ENCODE data around the gene WWC2. TPM values are rescaled to one million over a fixed set of nuclear protein-coding genes. Genes with fewer than 3 reads are reported as not detected.

WWC2 gene
- total and polyA plus RNA-seq, 4 donors, result 7.1 to 50.3 (median 24.9) TPM

DNA sequence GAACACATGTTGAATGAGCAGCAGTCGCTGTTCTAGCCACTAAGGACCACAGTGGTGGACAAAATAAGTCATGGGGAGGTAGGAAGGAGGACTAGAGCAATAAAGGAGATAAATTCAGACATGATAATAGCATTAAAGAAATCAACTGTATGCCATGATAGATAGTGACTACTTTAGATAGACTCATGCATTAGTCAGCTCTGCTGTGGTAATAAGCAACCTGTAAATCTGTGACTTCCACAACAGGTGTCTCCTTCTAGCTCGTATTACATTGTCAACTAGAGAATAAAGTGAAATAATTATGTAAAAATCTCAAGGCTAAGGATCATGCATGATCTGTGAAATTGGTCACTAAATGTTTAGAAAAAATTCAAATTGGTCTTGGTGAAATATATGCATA lies 77.9 kb downstream of the WWC2 start:
- H3K4me1 ChIP-seq (ENCODE audit: control insufficient read depth in 1 of 2, insufficient read depth in 2 of 2, low read length in 2 of 2), result peaks cover 0 to 4% of the 10 kb centered on the region in 2 donors
- H3K36me3 ChIP-seq (ENCODE audit: control insufficient read depth in 1 of 2, insufficient read depth in 2 of 2, low read length in 1 of 2), result no peaks in the 10 kb centered on the region
- no peak for ATAC-seq (ENCODE audit: low FRiP score)
- no peak for DNase-seq
- no peaks in the 10 kb centered on the region for H3K27me3 ChIP-seq (ENCODE audit: control insufficient read depth in 1 of 2, insufficient read depth in 2 of 2, low read length in 1 of 2)
- WGBS, 2 donors, result 94 to 97% methylated on average over 2 of the region's 2 CpGs
- intact Hi-C loops (cut with DNase I), result no loop called here
- no peak overlapping the region for H3K4me3 ChIP-seq (ENCODE audit: low read length in 2 of 2)
- H3K9me3 ChIP-seq (ENCODE audit: control insufficient read depth, low read length), result no peaks in the 10 kb centered on the region
- H3K27ac ChIP-seq (ENCODE audit: low read depth in 1 of 2, low read length in 2 of 2), result no peak overlapping the region

DNA sequence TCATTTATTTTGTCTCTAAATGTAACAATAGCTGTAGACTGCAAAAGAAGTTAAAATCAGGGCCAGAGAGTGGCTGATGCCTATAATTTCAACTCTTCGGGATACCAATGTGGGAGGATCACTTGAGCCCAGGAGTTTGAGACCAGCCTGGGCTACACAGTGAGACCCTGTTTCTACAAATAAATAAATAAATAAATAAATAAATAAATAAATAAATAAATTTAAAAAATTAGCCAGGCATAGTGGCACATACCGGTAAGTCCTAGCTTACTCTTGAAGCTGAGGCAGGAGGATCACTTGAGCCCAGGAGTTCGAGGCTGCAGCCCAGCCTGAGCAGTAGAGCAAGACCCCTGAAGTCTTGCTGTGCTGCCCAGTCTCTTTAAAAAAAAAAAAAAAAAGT lies 79.1 kb downstream of the WWC2 start:
- ATAC-seq (ENCODE audit: low FRiP score) (no peak), DNase-seq (no peak)
- H3K9me3 ChIP-seq (ENCODE audit: control insufficient read depth, low read length), result no peaks in the 10 kb centered on the region
- intact Hi-C loops (cut with DNase I), result no loop called here
- H3K27ac ChIP-seq (ENCODE audit: low read depth in 1 of 2, low read length in 2 of 2), result no peak overlapping the region
- no peaks in the 10 kb centered on the region for H3K27me3 ChIP-seq (ENCODE audit: control insufficient read depth in 1 of 2, insufficient read depth in 2 of 2, low read length in 1 of 2)
- peaks cover 0 to 2% of the 10 kb centered on the region in 2 donors for H3K4me1 ChIP-seq (ENCODE audit: control insufficient read depth in 1 of 2, insufficient read depth in 2 of 2, low read length in 2 of 2)
- no peaks in the 10 kb centered on the region for H3K36me3 ChIP-seq (ENCODE audit: control insufficient read depth in 1 of 2, insufficient read depth in 2 of 2, low read length in 1 of 2)
- WGBS, 2 donors, result 31 to 33% methylated on average over 3 of the region's 3 CpGs
- no peak overlapping the region for H3K4me3 ChIP-seq (ENCODE audit: low read length in 2 of 2)

DNA sequence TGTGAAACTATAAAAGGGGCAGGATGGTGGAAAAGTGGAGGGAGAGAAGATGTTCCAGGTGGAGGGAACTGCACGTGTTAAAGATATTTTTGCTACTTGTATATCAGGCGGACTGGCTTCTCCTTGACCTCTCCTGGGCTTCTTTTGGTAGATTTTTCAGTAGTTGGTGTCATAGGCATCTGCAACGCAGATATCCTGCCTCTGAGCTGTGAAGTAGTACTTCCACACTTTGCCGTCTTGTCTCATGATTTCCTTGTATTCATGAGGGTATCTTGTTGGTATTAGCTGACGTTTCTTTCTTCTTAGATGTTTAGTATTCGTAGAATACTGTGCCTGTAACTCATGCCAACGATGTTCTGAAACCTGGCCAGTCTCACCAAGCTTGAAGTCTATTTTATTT lies 81.0 kb downstream of the WWC2 start:
- no peak for ATAC-seq (ENCODE audit: low FRiP score)
- Histone ChIP-seq H3K27me3 (ENCODE audit: control insufficient read depth in 1 of 2, insufficient read depth in 2 of 2, low read length in 1 of 2) (no peaks in the 10 kb centered on the region), H3K4me3 (ENCODE audit: low read length in 2 of 2) (no peak overlapping the region), H3K36me3 (ENCODE audit: control insufficient read depth in 1 of 2, insufficient read depth in 2 of 2, low read length in 1 of 2) (no peaks in the 10 kb centered on the region), H3K27ac (ENCODE audit: low read depth in 1 of 2, low read length in 2 of 2) (no peak overlapping the region), H3K4me1 (ENCODE audit: control insufficient read depth in 1 of 2, insufficient read depth in 2 of 2, low read length in 2 of 2) (no peaks in the 10 kb centered on the region), H3K9me3 (ENCODE audit: control insufficient read depth, low read length) (no peaks in the 10 kb centered on the region)
- intact Hi-C loops (cut with DNase I), result no loop called here
- 86 to 88% methylated on average over 7 of the region's 7 CpGs for WGBS, 2 donors
- DNase-seq, result no peak

DNA sequence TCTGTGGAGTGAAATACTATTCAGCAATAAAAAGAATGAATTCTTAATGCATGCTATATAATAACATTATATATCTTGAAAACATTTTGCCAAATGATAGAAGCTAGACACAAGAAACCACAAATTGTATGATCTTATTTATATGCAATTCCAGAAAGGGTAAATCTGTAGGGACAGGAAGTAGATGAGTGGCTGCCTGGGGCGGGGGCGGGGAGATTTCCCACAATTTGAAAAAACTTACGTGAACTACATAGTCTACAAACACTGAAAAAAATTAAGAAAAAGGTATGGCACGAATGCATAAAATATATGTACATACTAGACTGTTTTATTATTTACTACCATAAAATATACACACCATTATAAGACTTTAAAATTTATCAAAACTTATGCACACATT lies 81.6 kb downstream of the WWC2 start:
- no peak overlapping the region for H3K27ac ChIP-seq (ENCODE audit: low read depth in 1 of 2, low read length in 2 of 2)
- no peaks in the 10 kb centered on the region for H3K4me1 ChIP-seq (ENCODE audit: control insufficient read depth in 1 of 2, insufficient read depth in 2 of 2, low read length in 2 of 2)
- no peaks in the 10 kb centered on the region for H3K9me3 ChIP-seq (ENCODE audit: control insufficient read depth, low read length)
- intact Hi-C loops (cut with DNase I), result no loop called here
- no peak overlapping the region for H3K4me3 ChIP-seq (ENCODE audit: low read length in 2 of 2)
- H3K36me3 ChIP-seq (ENCODE audit: control insufficient read depth in 1 of 2, insufficient read depth in 2 of 2, low read length in 1 of 2), result no peaks in the 10 kb centered on the region
- H3K27me3 ChIP-seq (ENCODE audit: control insufficient read depth in 1 of 2, insufficient read depth in 2 of 2, low read length in 1 of 2), result no peaks in the 10 kb centered on the region
- 94 to 95% methylated on average over 4 of the region's 4 CpGs for WGBS, 2 donors
- ATAC-seq (ENCODE audit: low FRiP score) (no peak), DNase-seq (no peak)

DNA sequence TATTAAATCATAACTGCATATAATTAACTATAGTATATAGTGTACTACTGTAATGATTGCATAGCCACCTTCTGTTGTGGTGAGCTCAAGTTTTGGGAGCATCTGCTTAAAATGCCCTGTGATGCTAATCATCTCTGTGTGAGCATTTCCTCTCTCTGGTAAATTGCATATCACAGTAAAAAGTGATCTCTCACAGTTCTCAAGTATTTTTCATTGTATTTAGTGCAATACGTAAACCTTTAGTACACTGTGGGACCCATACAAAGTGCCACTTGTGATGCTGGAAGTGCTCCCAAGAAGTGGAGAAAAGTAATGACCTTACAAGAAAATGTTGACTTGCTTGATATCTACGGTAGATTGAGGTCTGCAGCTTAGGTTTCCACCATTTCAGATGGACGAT lies 82.0 kb downstream of the WWC2 start:
- H3K27me3 ChIP-seq (ENCODE audit: control insufficient read depth in 1 of 2, insufficient read depth in 2 of 2, low read length in 1 of 2), result no peaks in the 10 kb centered on the region
- 84 to 89% methylated on average over 3 of the region's 3 CpGs for WGBS, 2 donors
- intact Hi-C loops (cut with DNase I), result no loop called here
- no peaks in the 10 kb centered on the region for H3K9me3 ChIP-seq (ENCODE audit: control insufficient read depth, low read length)
- DNase-seq, result no peak
- no peak for ATAC-seq (ENCODE audit: low FRiP score)
- H3K4me3 ChIP-seq (ENCODE audit: low read length in 2 of 2), result no peak overlapping the region
- H3K36me3 ChIP-seq (ENCODE audit: control insufficient read depth in 1 of 2, insufficient read depth in 2 of 2, low read length in 1 of 2), result no peaks in the 10 kb centered on the region
- no peak overlapping the region for H3K27ac ChIP-seq (ENCODE audit: low read depth in 1 of 2, low read length in 2 of 2)
- no peaks in the 10 kb centered on the region for H3K4me1 ChIP-seq (ENCODE audit: control insufficient read depth in 1 of 2, insufficient read depth in 2 of 2, low read length in 2 of 2)

DNA sequence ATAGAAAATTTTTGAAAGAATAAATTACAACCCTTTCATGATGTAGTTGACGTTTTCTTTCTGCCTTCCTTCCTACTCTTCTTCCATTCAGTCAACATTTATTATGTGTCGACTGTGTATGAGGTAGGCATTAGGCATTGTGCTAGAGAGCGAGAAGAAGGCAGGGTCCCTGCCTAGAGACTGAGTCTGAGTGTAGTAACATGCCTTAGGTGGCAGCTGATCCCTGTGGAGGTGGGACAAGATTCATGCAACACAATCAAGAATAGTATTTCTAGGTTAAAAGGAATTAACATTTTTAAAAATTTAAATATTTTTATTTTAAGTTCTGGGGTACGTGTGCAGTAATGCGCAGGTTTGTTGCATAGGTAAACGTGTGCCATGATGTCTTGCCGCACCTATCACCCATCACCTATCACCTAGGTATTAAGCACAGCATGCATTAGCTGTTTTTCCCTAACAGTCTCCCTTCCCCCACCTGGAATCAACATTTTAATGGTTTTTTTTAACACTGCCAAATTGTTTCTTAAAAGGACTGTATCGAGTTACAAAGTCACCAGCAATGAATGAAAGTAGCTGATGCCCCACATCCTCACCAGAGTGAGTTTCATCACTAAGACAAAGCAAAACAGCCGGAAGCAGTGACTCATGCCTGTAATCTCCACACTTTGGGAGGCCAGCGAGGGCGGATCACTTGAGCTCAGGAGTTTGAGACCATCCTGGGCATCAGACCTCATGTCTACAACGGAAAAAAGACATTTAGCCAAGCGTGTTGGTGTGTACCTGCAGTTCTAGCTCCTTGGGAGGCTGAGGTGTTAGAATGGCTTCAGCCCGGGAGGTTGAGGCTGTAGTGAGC lies 84.0 kb downstream of the WWC2 start:
- Histone ChIP-seq H3K36me3 (ENCODE audit: control insufficient read depth in 1 of 2, insufficient read depth in 2 of 2, low read length in 1 of 2) (no peaks in the 10 kb centered on the region), H3K4me3 (ENCODE audit: low read length in 2 of 2) (no peak overlapping the region), H3K4me1 (ENCODE audit: control insufficient read depth in 1 of 2, insufficient read depth in 2 of 2, low read length in 2 of 2) (no peaks in the 10 kb centered on the region), H3K9me3 (ENCODE audit: control insufficient read depth, low read length) (no peaks in the 10 kb centered on the region), H3K27ac (ENCODE audit: low read depth in 1 of 2, low read length in 2 of 2) (no peak overlapping the region), H3K27me3 (ENCODE audit: control insufficient read depth in 1 of 2, insufficient read depth in 2 of 2, low read length in 1 of 2) (no peaks in the 10 kb centered on the region)
- DNase-seq, result peak in 1 of 2 donors; percentile 53
- WGBS, 2 donors, result 76% methylated on average over 14 of the region's 14 CpGs
- intact Hi-C loops (cut with DNase I), result no loop called here
- ATAC-seq (ENCODE audit: low FRiP score), result no peak

DNA sequence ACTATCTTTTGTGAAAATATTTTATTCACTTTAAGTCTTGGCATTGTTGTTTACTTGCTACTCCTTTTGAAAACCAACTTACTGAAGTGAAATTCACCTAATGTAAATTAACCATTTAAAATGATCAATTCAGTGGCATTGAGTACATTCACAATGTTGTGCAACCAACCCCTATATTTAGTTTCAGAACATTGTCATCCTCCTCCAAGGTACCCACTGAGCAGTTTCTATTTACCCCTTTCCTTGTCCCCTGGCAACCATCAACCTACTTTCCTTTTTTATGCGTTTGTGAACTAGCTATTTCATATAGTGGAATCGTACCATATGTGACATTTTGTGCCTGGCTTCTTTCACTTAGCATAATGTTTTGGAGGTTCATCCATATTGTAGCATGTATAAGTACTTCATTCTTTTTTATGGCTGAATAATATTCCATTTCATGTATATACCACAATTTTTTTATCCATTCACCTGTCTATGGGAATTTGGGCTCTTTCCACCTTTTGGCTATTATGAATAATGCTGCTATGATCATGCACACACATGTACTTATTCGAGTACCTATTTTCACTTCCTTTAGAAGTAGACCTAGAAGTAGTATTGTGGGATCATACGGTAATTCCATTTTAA lies 85.0 kb downstream of the WWC2 start:
- H3K27ac ChIP-seq (ENCODE audit: low read depth in 1 of 2, low read length in 2 of 2), result no peak overlapping the region
- DNase-seq (no peak), ATAC-seq (ENCODE audit: low FRiP score) (no peak)
- 93 to 97% methylated on average over 4 of the region's 4 CpGs for WGBS, 2 donors
- no peaks in the 10 kb centered on the region for H3K27me3 ChIP-seq (ENCODE audit: control insufficient read depth in 1 of 2, insufficient read depth in 2 of 2, low read length in 1 of 2)
- H3K4me3 ChIP-seq (ENCODE audit: low read length in 2 of 2), result no peak overlapping the region
- no peaks in the 10 kb centered on the region for H3K9me3 ChIP-seq (ENCODE audit: control insufficient read depth, low read length)
- intact Hi-C loops (cut with DNase I), result no loop called here
- H3K36me3 ChIP-seq (ENCODE audit: control insufficient read depth in 1 of 2, insufficient read depth in 2 of 2, low read length in 1 of 2), result no peaks in the 10 kb centered on the region
- H3K4me1 ChIP-seq (ENCODE audit: control insufficient read depth in 1 of 2, insufficient read depth in 2 of 2, low read length in 2 of 2), result no peaks in the 10 kb centered on the region

DNA sequence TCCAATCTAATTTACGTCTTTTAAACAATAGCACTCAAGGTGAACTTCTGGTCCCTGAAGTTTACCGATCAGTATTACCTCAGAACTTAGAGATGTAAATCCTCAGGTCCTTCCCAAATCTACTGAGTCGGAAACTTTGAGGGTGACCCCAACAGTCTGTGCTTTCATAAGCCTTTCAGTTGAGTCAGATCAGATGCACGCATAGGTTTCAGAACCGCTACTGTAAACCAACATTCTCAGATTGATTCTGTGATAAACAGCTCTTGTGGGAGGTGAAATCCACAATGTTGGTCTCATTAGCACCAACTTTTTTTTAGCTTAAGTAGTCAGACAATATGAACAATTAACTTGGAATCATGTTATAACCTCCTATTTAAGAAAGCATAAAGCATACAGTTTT lies 86.0 kb downstream of the WWC2 start:
- intact Hi-C loops (cut with DNase I), result no loop called here
- DNase-seq (no peak), ATAC-seq (ENCODE audit: low FRiP score) (no peak)
- Histone ChIP-seq H3K36me3 (ENCODE audit: control insufficient read depth in 1 of 2, insufficient read depth in 2 of 2, low read length in 1 of 2) (no peaks in the 10 kb centered on the region), H3K4me1 (ENCODE audit: control insufficient read depth in 1 of 2, insufficient read depth in 2 of 2, low read length in 2 of 2) (no peaks in the 10 kb centered on the region), H3K9me3 (ENCODE audit: control insufficient read depth, low read length) (no peaks in the 10 kb centered on the region), H3K27ac (ENCODE audit: low read depth in 1 of 2, low read length in 2 of 2) (no peak overlapping the region), H3K4me3 (ENCODE audit: low read length in 2 of 2) (no peak overlapping the region), H3K27me3 (ENCODE audit: control insufficient read depth in 1 of 2, insufficient read depth in 2 of 2, low read length in 1 of 2) (no peaks in the 10 kb centered on the region)
- WGBS, 2 donors, result 94 to 95% methylated on average over 5 of the region's 5 CpGs

DNA sequence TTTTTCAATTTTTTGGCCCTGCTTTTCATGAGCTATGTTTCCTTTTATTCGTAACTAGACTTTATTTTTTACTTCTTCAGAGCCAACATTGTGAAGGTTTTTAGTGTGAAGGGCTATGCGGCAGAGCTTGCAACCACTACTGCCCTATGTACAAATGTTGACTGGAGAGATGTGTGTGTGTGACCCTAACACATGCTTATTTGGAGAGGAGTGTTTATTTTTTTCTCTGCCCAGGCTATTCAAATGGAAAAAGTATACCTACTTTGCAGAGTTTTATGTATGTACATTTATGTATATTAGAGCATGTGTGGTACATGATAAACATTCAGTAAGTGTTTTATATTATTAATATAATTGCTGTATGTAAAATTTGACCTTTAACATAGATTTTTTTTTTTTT lies 86.5 kb downstream of the WWC2 start:
- DNase-seq, result no peak
- WGBS, 2 donors, result 81 to 90% methylated on average over 2 of the region's 2 CpGs
- no peaks in the 10 kb centered on the region for H3K9me3 ChIP-seq (ENCODE audit: control insufficient read depth, low read length)
- ATAC-seq (ENCODE audit: low FRiP score), result no peak
- H3K4me3 ChIP-seq (ENCODE audit: low read length in 2 of 2), result no peak overlapping the region
- no peaks in the 10 kb centered on the region for H3K27me3 ChIP-seq (ENCODE audit: control insufficient read depth in 1 of 2, insufficient read depth in 2 of 2, low read length in 1 of 2)
- no peaks in the 10 kb centered on the region for H3K4me1 ChIP-seq (ENCODE audit: control insufficient read depth in 1 of 2, insufficient read depth in 2 of 2, low read length in 2 of 2)
- intact Hi-C loops (cut with DNase I), result no loop called here
- H3K36me3 ChIP-seq (ENCODE audit: control insufficient read depth in 1 of 2, insufficient read depth in 2 of 2, low read length in 1 of 2), result no peaks in the 10 kb centered on the region
- H3K27ac ChIP-seq (ENCODE audit: low read depth in 1 of 2, low read length in 2 of 2), result no peak overlapping the region
